ENCODE data around the gene ATAD3A. TPM values are rescaled to one million over a fixed set of nuclear protein-coding genes. Genes with fewer than 3 reads are reported as not detected.

The ATAD3A gene
- total and polyA plus RNA-seq, 9 of the 15 experiments (the other 6 are each of a cell fraction or from before 2014, with no cell fraction given): 0.10 to 173 (median 36.7) TPM

GRCh38 chr1:1573843-1574720, 62.1 kb downstream of the ATAD3A start (continued):
- TF ChIP-seq CREB3L1 (IDR thresholded peaks at IDR 0.05; ENCODE audit: borderline replicate concordance, low read depth): no peak
- TF ChIP-seq CTCF (IDR thresholded peaks at IDR 0.05 in 2 of 3, conservative IDR thresholded peaks at IDR 0.05 in 1 of 3; ENCODE audit: insufficient read depth in 2 of 3, low read depth in 1 of 3, low read length in 3 of 3): peak; percentile 22 to 61 (median 61); a peak in 4 of 6 replicates
- TF ChIP-seq KLF16 (IDR thresholded peaks at IDR 0.05): no peak
- TF ChIP-seq ZNF77 (CRISPR knock-in tag; IDR thresholded peaks at IDR 0.05): no peak
- TF ChIP-seq ARID2 (IDR thresholded peaks at IDR 0.05): 0 out of 2 replicates have a peak, but pooled peaks have one; percentile 46
- no peak for TF ChIP-seq PHB2 (IDR thresholded peaks at IDR 0.05; ENCODE audit: low read depth)
- TF ChIP-seq CEBPB (tag; IDR thresholded peaks at IDR 0.05): no peak
- TF ChIP-seq DEAF1 (CRISPR knock-in tag; IDR thresholded peaks at IDR 0.05): no peak
- TF ChIP-seq ZNF696 (CRISPR knock-in tag; conservative IDR thresholded peaks at IDR 0.05): no peak
- no peak for TF ChIP-seq CCAR2 (IDR thresholded peaks at IDR 0.05; ENCODE audit: low read depth, low read length)
- TF ChIP-seq MAFK (IDR thresholded peaks at IDR 0.05; ENCODE audit: low read length): no peak
- TF ChIP-seq SRF (CRISPR knock-in tag; IDR thresholded peaks at IDR 0.05): no peak; a peak in 1 of 4 replicates
- no peak for TF ChIP-seq FOXJ2 (tag; IDR thresholded peaks at IDR 0.05)
- no peak for TF ChIP-seq BCL6 (CRISPR knock-in tag; IDR thresholded peaks at IDR 0.05)
- TF ChIP-seq KAT8 (IDR thresholded peaks at IDR 0.05; ENCODE audit: low read depth): peak; percentile 26; the same call in 1 of the 2 replicates

Measured in K562 (cell line).